HG03064 (cell line): ENCODE results near the gene PAPOLB.

ENCODE experiments used
- ATAC-seq: cut with Tn5 transposase; IDR thresholded peaks from one replicate; pipeline ENCODE4 v1.9.1; 2021; ENCODE audit warnings: low read depth; ENCODE audit not compliant: unreplicated experiment

PAPOLB gene

DNA sequence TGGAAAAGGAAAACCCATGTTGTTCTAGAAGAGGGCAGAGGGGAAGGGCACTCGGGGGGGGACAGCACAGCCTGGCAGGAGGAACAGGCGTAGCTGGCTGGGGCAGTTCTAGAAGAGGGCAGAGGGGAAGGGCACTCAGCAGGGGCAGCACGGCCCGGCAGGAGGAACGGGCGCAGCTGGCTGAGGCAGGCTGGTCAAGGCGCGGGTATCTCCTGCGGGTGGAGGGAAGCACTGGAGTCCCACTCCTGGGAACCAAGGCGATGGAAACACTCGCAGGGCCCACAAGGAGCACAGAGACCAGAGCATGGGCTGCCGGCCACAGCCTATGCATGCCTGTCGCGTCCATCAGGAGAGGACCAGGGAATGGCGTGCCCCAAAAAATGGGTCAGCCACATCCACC is 36.7 kb downstream of the PAPOLB start:
- no peak for ATAC-seq

DNA sequence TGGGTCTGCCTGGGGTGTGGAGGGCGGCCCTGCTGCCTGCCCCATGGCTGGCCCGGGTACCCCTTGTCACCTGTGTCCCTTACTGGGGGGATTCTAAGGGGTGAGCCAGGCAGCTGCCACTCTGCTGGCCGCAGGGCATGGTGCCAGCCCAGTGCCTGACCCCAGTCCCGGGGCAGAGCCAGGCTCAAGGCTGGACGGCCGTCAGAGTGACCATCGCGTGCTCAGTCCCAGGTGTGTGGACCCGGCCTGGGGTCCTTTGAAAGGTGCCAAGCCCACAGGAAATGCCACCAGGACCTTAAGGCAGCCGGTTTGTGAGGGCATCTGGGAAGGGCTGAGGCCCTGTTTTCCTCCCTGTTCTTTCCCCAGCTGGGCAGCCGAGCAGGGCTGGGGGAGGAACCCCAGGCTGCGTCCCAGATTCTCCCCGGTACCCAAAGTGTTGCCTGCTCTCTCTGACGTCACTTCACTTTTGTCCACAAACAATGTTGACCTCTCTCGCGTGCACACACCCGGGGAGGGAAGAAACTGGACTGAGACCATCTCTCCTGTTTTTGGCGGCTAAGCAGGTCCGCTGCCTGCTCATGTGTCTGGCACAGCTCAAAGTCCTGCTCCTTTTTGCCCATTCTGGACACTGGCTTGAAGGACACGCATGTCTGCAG is 37.6 kb downstream of the PAPOLB start:
- no peak for ATAC-seq

DNA sequence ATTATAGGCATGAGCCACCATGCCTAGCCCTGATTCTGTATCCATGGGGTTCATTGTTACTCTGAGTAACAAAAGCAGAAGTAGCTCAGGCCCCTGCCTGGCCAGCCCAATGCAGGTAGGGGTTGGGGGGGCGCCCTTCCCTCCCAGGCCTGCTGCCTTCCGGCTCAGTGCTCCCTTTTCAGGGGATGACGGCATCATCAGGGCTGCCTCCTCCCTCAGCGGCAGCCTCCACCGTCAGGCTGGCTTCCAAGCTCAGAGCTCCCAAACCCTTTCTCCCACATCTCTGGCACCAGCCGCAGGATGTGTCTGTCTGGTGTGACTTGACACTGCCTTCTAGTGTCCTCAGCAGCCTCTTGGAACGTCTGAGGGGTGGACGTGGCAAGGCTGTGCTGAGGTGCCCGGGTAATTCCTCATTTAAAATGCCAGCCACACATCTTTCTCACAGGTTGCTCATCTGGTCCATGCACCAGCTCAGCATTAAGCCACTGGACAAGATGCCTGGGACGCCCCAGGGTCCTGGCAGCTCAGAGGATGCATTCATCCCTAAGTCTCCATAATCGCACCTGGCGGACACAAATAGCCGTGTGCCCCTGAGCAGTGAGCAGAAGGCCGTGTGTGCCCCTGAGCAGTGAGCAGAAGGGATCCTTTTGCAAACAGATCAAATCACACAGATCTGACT is 38.2 kb downstream of the PAPOLB start:
- ATAC-seq: no peak

DNA sequence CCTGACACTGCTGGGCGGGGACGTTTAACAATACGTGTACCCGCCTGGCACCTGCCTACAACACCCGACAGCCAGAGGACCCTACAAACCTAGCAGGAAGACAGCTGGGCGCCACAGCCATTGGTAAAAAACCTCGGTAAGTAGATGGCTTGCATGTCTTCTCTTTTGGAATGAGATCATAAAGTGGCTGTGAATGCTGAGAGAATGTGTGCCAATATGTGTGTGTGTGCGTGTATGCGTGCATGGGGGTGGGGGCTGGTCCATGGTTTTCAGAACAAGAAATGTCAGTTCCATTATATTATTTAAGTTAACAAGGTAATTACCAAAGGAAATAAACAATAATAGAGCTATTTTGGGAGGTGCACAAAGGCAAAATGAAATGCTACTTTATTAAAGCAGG is 39.2 kb downstream of the PAPOLB start:
- ATAC-seq: no peak

DNA sequence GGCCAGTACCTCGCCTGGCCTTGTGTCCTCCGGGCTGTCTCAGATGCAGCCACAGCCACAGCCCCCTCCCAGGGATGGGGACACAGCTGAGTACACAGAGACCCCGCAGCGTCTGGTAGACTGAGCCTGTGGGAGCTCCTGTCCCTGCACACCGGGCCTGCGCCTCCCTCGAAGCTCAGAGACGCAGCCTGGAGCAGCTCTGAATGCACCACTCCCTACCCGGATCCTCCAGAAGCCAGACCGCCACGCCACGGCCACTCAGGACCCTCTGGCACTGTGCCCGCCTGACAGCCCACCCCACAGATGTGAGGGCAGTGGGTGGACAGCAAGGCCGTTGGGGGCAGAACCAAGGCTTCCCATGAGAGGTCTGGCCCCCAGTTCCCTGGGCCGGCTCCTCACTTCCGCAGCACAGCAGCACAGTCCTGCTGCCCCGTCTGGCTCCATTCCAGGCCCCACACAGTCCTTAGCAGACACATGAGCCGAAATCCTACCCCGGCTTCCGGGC is 40.8 kb downstream of the PAPOLB start:
- ATAC-seq: no peak

DNA sequence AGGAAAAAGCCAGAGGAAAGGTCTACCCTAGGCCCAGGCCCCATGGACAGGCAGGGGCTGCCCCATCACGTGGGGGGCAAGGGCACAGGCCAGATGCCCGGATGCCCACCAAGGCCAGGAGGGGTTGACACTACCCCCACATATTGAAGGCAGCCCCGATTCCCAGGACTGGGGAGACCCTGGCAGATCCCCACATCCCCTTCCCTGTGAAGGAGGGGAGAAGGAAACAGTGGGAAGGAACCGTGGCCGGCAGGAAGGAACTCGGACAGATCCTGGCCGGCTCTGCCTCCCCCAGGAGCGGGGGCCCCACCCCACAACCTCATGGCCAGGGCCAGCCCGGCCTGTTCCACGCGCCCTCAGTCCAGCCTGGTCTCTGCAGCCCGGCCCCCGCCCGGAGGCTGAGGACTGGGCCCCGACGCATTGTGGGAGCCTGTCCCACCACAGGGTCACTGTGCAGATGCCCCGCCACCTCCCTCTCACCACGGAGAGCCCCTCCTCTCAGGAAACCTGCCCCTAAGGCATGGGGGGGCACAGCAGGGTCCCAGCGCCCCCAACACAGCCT is 41.3 kb downstream of the PAPOLB start:
- no peak for ATAC-seq

DNA sequence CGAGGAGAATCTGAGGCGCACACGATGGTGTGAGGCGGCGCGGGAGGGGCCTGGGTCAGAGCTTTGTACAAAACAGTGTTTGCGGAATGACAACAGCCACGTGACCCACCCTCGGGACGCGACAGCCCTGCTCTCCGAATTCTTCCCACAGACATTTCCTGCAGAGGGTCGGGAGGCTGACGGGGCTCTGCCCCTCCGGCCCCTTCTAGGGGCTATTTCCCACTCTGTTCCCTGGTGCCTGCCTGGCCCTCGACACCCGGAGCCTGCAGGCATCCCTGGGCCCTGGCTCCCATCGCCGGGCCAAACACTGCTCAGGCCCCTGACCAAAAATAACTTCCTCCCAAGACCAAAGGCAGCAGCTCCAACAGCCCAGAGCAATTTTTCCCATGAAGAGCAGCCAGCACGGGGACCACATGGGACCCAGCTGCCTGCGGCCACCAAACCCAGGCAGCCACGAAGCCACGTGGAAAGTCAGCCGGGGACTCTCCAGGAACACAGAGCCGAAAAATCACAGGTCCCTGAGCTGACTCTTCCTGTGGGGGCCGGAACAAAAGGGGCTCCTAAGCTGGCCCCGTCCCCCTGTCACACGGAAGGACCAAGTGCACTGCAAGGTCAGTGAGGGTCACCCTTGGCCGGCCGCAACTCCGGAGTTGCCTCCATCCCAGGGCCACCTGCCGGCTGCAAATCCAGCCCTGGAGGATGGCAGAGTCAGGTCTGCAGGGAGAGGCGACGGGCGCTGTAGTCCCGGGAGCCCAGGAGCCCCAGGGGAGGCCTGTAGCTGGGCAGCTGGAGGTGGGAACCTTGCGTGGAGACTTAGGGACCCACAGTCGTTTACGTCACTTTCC is 42.0 kb downstream of the PAPOLB start:
- no peak for ATAC-seq

DNA sequence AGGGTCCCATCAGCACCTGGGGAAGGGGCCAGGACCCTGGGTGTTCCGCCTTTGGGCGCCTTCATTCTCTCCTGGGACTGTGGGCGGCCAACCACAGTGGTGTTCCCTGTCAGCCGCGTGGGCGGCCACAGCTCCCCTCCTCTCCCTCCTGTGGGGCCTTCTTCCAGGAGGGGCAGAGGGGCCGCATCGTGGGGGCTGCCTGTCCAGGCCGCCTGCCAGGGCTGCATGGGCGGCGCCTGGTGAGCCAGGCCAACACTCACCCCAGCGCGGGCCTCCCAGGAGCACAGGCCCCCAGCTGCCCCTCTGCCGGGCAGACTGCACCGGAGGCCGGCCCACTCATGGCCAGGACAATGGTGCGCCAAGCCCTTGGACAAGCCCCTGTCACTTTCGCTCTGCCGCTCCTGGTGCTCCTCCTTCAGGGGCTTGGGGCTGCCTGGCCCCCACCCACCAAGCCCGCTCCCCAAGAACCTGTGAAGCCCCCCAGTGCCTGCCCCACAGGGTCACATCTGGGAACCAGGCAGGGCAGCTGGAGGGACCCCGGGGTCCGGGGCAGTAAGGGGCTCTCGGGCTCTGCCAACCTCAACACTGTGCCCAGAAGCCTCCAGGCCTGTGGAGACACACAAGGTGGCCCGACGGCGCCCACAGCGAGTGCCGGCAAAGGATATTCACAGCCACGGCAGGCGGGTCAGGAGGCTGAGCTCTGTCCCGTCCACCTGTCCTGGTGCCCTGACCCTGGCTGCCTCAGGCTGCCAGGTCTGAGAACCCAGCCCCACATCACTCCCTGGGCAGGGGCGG is 43.6 kb downstream of the PAPOLB start:
- no peak for ATAC-seq

DNA sequence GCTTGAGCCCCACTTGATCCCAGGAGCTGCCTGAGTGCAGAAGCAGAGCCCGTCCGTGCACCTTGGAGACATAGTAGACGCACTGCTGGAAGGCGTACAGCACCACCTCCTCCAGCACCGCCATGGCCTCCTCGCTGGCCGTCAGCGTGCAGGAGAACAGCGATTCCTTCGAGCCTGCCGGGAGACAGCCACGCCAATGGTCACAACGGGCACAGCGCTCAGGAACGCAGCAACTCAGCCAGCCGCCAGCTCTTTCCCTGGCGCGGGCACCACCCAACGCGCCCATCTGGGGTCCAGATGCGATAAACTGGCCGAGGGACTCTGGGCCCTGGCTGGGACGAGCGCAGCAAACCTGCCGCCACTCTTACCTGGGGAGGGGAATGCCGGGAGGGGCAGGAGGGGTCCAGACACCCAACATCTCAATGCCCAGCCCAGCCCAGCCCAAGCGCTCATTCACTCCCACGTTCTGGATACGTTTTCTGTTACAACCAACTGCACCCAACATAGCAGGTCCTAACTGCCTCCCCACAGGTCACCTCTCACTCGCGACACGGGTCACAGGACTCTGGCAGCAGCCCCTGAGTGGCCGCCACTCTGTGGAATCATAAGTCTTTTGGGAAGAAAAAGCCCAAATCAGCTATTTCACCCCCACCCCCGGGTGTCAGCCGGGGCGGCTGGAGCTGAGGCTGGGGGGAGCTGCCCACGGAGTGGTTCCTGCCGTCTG is 44.5 kb downstream of the PAPOLB start:
- ATAC-seq: no peak

DNA sequence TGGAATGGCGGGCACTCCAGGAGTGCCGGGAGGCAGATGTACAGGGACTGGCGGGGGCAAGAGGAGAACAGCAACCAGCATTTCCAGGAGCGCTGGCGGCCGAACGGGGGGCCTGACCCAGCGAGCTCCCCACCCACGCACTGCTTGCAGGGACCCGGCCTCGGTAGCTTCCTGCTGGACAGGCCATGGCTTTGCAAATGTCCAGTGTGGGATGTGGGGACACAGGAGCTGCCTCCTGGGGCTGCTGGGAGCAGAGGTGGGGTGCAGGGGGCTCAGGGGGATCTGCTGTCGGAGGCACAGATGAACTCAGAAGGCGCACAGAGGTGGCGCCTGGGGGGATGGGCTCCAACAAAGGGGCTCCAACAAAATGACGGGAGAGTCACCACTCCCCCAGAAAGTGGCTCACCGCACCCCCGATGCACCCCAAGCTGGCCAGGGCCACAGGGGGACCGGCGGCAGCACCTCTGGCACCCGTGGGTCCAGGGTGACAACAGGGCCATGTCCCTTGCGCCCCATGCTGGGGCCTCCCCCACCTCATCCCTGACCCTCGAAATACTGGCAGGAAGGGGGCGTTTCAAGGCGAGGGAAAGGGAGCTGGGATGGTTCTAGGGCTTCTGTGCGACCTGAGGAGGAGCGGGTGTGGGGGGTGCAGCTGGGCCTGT is 45.3 kb downstream of the PAPOLB start:
- ATAC-seq: no peak

DNA sequence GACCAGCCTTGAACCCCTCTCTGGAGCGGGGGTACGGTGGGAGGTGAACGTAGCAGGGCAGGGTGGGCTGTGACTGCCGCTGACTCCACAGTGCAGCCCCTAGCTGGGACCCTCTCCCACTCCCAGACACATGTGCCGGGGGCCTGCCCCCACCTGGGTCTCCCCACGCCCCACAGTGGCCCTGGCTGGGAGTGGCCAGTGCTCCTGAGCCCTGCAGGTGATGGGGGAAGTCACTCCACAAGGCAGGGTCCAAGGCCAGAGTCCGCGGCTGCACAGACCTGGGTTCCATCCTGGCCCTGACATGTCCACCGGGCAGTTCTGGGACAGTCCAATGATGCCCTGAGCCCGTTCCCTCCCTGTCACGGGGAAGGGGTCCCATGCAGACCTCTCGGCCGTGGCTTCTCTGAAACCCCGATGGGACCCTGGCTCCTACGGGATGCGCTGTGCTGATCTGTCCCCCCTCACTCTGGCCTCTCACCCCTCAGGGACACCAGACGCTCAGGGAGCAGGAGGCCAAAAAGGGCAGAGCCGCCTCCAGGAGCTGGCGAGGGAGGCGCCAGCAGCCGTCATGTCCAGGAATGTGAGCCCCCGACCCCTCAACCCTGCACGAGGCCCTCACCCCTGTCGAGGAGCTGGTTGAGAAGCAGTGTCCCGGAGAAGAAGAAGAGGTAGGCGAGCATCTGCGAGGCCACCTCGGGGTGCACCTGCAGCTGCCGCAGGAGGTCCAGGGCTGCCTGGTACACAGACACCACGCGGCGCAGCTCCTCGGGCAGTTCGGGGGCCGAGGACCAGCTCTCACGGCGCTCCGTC is 46.0 kb downstream of the PAPOLB start:
- ATAC-seq: no peak

DNA sequence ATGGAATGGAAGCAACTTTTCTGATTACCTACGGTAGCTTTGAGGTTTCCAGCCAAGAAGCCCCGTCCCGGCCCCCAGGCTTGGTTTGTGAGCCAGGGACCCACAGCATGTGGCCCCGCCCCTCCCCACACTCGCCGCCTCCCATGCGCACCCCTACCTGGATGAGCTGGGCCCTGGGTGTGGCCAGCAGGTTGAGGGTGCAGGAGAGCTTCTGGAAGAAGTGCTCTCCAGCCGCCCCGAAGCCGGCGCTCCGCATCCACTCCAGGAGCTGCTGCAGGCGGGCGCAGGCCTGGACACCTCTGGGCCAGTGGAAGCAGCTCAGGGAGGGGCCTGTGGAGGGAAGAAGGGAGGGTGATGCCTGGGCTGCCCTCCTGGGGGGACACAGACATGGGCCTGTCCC is 46.7 kb downstream of the PAPOLB start:
- ATAC-seq: no peak

DNA sequence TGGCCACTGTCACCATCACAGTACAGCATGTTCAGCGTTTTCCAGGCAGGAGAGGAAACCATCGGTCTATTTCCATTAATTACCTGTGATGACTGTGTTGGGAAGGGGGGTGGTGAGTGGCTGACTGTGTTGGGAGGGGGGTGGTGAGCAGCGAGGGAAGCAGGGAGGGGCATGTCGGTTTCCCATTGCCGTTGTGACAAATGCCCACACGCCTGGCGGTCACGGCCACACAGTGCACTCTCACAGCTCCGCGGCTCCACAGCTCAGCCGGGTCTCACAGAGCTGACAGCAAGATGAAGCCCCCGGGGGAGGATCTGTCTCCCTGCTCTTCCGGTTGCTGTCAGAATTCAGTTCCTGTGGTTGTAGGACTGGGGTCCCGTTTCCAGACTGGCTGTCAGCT is 47.4 kb downstream of the PAPOLB start:
- no peak for ATAC-seq

DNA sequence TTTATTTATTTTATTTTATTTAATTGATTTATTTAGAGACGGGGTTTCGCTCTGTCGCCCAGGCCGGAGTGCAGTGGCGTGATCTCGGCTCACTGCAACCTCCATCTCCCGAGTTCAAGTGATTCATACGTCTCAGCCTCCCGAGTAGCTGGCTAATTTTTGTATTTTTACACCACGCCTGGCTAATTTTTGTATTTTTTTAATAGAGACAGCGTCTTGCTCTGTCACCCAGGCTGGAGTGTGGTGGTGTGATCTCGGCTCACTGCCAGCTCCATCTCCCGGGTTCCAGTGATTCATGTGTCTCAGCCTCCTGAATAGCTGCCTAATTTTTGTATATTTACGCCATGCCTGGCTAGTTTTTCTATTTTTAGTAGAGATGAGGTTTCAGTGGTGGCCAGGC is 52.2 kb downstream of the PAPOLB start:
- no peak for ATAC-seq

DNA sequence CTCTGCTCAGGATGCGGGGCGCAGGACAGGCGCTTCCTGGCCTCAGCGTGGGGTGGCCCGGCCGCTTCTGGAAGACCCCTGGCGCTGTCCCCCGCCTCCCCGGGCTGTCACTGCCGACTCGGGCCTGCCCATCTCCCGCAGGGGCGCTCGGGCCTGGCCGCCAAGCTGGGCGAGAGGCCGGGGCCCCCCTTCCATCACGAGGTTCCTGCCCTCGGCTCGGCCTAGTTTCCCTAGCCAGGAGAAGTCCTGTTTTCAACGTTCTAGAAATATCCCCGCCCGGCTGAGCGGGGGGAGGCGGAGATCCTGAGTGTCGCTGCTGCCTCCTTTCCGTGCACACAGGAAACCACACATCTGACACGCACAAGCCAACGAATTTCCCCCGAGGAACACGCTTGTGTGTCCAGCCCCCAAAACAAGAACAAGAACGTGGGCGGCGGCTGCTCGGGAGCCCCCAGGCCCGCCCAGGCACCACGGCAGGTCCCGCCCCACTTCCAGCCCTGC is 52.7 kb downstream of the PAPOLB start:
- ATAC-seq: no peak

DNA sequence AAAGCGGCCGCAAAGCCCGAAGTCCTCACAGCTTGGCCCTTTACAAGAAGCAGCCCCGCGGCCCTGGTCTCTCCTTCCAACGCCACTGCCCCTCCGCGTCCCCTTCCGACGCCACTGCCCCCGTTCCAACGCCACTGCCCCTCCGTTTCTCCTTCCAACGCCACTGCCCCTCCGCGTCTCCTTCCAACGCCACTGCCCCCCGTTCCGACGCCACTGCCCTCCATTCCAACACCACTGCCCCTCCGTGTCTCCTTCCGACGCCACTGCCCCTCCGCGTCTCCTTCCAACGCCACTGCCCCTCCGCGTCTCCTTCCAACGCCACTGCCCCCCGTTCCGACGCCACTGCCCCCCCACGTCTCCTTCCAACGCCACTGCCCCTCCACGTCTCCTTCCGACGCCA is 53.3 kb downstream of the PAPOLB start:
- no peak for ATAC-seq

DNA sequence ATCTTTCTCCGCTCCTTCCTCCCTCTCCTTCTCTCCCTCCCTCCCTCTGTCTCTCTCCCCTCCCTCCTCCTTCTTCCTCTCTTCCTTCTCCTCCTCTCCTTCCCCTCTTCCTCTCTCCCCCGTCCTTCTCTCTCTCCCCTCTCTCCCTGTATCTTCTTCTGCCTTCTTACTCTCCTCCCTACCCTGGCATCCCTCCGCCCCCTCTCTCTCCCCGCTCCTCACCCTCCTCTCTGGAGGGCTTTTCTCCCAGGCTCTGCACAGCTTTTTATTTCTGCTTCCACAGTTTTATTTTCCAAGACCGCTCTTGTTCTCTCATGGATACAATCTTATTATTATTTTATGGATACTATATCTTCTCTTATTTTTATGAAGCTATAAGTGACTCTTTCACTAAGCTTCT is 53.8 kb downstream of the PAPOLB start:
- ATAC-seq: no peak
